HUES48 (cell line): ENCODE data around the gene RASA4B.
"Not testable (repeated sequence)": the region's sequence is repeated elsewhere in the genome, so short reads cannot be mapped to it uniquely, and the experiment has no call there.

Experiments used
- H3K27ac ChIP-seq: one replicate; pipeline ENCODE4 v1.7.0; 2013; ENCODE audit warnings: low read depth, low read length, inconsistent platforms
- H3K27me3 ChIP-seq: 2 replicates; pipeline ENCODE4 v1.6.1; 2013; ENCODE audit warnings: mild to moderate bottlenecking, low read length; ENCODE audit not compliant: control insufficient read depth, insufficient read depth
- H3K36me3 ChIP-seq: 2 replicates; pipeline ENCODE4 v1.6.1; 2013; ENCODE audit warnings: low read length; ENCODE audit not compliant: control insufficient read depth, insufficient read depth
- H3K4me1 ChIP-seq: 2 replicates; pipeline ENCODE4 v1.6.1; 2013; ENCODE audit warnings: mild to moderate bottlenecking, low read length; ENCODE audit not compliant: control insufficient read depth, insufficient read depth
- H3K4me3 ChIP-seq: 2 replicates; pipeline ENCODE4 v1.5.1; 2013; ENCODE audit warnings: mild to moderate bottlenecking, low read depth, low read length
- H3K9ac ChIP-seq: 2 replicates; pipeline ENCODE4 v1.6.1; 2013; ENCODE audit warnings: mild to moderate bottlenecking, low read depth, low read length, moderate library complexity
- H3K9me3 ChIP-seq: 2 replicates; pipeline ENCODE4 v1.6.1; 2013; ENCODE audit warnings: low read length; ENCODE audit not compliant: control insufficient read depth, insufficient read depth

RASA4B gene

DNA sequence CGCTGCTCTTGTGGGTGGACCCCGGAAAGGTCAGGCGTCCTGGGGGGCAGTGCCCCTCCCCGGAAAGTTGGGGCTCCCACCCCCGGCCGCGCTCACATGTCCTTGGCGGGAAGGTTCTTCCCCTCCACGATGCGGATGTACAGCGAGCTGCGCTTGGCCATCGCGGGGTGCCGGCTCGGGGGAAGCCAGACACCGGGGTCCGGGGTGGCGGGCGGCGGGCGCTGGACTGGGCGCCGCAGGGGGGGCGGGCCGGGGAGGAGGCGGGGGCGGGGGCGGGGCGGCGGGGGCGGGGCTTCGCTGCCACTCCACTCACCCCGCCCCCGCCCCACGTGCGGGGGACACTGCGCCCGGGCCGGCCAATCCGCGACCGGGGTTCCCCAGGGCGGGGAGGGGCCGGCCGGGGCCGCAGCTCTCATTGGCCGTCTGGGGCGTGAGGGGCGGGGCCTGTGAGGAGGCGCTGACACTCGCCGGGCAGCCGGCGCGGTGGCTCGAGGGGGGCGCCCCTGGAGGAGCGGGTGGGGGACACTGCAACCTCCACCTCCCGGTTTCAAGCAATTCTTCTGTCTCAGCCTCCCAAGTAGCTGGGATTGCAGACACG is at the start of gene RASA4B:
RASA4B (minus strand) TSS at position 228 of the 598 bp plus-strand sequence; CDS start at position 161, 67 bp downstream.
- not testable (repeated sequence) for H3K27me3 ChIP-seq, H3K9ac ChIP-seq, H3K9me3 ChIP-seq, H3K36me3 ChIP-seq, H3K4me3 ChIP-seq, H3K27ac ChIP-seq, H3K4me1 ChIP-seq

DNA sequence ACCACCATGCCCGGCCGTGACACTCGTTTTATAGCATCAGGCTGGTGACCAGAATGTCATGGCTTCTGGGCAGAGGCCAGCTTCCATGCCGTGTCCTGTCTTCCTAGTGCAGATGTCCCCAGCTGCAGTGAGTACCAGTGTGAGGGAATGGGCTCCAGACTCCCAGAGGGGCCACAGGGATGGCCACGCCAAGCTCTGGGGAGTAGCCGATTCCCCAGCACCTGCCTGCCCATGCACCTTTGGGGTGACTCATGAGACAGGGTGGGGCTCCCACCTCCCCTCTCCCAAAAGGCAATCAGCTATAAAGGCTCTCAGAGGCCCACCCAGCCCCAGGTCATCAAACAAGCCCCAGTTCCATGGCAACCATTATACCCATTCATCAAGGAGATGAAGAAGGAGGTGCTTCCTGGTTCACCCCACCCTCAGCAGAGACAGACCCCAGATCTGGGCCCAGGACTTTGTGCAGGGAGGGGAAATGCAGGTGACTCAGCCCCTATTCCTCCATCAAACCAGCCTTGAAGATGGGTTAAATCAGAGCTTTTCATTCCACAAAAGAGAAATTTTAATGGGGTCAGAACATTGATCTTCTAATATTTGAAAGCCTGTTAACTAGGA is 33.3 kb upstream of the RASA4B start, which contains the start of gene SPDYE2:
SPDYE2 (plus strand) TSS at position 419 of the 615 bp plus-strand sequence. CDS start 2,030 bp downstream, outside the sequence.
- H3K27me3 ChIP-seq, H3K9ac ChIP-seq, H3K4me1 ChIP-seq, H3K36me3 ChIP-seq, H3K27ac ChIP-seq, H3K9me3 ChIP-seq, H3K4me3 ChIP-seq: not testable (repeated sequence)

DNA sequence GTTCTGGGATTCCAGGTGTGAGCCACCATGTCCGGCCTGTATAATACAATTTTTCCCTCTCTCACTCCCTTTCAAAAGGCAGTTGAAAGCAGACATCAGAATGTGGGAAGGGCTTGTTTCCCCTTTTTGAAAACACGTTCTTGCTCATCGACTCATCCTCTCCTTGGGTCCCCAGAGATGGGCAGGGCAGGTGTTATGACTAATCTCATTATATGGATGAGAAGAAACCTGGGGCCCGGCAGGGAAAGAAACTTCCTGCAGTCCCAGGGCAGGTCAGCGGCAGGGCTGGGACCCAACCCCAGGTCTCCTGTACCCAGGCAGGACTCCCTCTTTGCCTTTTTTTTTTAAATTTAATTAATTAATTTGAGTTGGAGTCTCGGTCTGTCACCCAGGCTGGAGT is 28.8 kb upstream of the RASA4B start:
- H3K4me1 ChIP-seq, H3K36me3 ChIP-seq, H3K27me3 ChIP-seq, H3K9me3 ChIP-seq, H3K27ac ChIP-seq, H3K4me3 ChIP-seq, H3K9ac ChIP-seq: not testable (repeated sequence)

DNA sequence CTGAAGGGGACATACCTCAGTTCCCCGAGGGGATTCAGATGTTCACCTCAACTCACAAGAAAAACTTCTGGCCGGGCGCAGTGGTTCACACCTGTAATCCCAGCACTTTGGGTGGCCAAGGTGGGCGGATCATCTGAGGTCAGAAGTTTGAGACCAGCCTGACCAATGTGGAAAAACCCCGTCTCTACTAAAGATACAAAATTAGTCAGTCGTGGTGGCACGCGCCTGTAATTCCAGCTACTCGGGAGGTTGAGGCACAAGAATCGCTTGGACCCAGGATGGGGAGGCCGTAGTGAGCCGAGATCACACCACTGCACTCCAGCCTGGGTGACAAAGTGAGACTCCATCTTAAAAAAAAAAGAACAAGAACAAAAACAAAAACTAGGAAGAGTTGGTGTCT is 27.7 kb upstream of the RASA4B start:
- H3K4me3 ChIP-seq, H3K9me3 ChIP-seq, H3K27me3 ChIP-seq, H3K27ac ChIP-seq, H3K9ac ChIP-seq, H3K4me1 ChIP-seq, H3K36me3 ChIP-seq: not testable (repeated sequence)

DNA sequence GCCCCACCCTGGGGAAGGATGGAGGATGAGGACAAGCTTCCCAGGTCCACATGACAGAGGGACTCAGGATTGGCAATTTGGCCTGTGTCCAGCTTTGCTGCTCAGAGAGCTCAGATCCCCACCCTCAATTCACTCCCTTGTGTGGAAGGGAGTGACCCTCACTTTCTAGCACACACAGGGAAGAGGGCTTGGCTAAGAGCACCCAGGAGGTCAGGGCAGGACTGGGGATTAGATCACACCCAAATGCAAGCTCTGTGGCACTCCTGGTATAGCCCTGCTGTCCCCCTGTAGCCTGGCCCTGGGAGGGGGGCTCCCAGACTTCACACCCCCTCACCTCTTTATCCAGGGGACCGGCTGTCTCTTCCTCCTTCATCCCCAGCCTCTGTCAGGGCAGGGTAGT is 26.8 kb upstream of the RASA4B start:
- not testable (repeated sequence) for H3K4me3 ChIP-seq, H3K9me3 ChIP-seq, H3K27ac ChIP-seq, H3K36me3 ChIP-seq, H3K27me3 ChIP-seq, H3K4me1 ChIP-seq, H3K9ac ChIP-seq

DNA sequence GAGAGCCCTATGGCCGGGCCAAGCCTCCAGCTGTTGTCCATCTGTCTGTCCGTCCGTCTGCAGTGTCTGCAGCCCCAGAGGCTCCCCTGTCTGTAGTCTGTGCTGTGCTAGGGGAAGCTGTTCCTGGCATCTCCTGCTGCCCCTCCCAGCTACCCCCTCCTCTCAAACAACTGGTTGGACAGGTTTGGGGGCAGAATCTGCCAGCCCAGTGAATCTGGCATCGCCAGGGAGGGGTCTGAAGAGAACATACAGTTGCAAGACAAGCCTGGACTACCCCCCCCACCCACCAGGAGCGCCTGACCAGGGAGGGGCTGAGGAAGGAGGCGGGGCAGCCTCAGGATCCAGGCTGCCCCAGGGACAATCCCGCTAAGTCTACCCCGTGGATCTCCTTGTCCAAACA is 26.0 kb upstream of the RASA4B start, which contains the start of gene UPK3BL2:
UPK3BL2 (minus strand) TSS at position 101 of the 400 bp plus-strand sequence; CDS start at position 41, 60 bp downstream.
- not testable (repeated sequence) for H3K27me3 ChIP-seq, H3K36me3 ChIP-seq, H3K4me3 ChIP-seq, H3K9me3 ChIP-seq, H3K9ac ChIP-seq, H3K4me1 ChIP-seq, H3K27ac ChIP-seq

DNA sequence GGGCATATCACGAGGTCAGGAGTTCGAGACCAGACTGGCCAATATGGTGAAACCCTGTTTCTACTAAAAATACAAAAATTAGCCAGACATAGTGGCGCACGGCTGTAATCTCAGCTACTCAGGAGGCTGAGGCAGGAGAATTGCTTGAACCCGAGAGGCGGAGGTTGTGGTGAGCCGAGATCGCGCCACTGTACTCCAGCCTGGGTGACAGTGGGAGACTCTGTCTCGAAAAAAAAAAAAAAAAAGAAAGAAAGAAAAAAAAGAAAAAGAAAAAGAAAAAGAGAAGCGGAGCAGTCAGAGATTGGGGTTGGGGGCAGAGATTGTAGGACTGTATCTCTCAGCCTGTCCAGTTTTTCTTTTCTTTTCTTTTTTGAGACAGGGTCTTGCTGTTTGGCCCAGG is 25.2 kb upstream of the RASA4B start:
- H3K36me3 ChIP-seq, H3K4me3 ChIP-seq, H3K9me3 ChIP-seq, H3K27me3 ChIP-seq, H3K9ac ChIP-seq, H3K4me1 ChIP-seq, H3K27ac ChIP-seq: not testable (repeated sequence)

DNA sequence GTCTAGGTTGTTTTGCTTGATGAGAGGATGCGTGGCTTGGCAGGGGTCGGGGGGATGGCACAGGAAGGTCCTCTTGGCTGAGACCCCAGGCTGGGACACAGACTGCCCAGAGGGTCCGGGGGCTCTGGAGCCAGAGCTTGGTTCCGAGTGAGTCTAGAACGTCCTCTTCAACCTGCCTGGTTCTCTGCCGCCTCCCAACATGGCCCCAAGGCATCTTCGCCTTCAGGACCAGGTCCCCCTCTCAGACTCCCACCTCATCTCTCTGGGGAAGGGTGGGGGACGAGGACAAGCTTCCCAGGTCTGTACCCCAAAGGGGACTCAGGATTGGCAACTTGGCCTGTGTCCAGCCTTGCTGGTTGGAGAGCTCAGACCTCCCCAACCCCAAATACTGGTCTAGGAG is 24.5 kb upstream of the RASA4B start:
- H3K27ac ChIP-seq, H3K9me3 ChIP-seq, H3K36me3 ChIP-seq, H3K27me3 ChIP-seq, H3K4me1 ChIP-seq, H3K4me3 ChIP-seq, H3K9ac ChIP-seq: not testable (repeated sequence)

DNA sequence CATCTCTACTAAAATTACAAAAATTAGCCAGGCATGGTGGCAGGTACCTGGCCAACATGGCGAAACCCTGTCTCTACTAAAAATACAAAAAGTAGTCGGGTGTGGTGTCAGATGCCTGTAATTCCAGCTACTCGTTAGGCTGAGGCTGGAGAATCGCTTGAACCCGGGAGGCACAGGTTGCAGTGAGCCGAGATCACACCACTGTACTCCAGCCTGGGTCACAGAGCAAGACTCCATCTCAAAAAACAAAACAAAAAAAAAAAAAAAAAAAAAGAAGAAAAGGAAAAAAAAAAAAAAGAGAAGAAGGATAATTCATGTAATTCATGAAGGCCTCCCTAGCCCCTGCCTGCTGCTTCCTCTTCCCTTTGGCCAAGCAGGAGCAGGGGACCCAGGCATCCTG is 23.0 kb upstream of the RASA4B start:
- H3K4me1 ChIP-seq, H3K27me3 ChIP-seq, H3K27ac ChIP-seq, H3K9ac ChIP-seq, H3K9me3 ChIP-seq, H3K4me3 ChIP-seq, H3K36me3 ChIP-seq: not testable (repeated sequence)

DNA sequence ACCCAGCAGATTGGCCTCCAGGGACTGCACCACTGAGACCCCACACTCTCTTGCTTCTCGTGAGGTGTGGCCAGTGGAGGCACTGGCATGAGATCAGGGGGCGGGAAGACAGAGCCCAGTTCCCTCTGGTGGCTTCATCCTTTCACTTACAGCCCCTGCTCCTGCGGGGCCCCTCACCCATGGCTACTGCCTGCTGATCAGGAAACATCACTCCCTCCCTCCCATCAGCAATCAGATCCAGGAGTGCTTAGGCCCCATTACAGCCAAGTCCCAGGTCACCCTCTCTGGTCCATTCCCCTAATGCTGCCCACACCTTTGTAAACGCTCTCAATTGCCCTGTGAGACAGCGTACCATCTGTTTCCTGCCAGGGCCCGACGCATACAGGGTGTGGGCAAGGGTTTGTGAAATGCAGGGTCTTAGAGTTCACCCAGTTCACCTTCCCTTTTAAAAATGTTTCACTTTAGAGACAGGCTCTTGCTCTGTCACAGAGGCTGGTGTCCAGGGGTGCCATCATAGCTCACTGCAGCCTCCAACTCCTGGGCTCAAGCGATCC is 17.6 kb upstream of the RASA4B start:
- H3K27ac ChIP-seq, H3K4me1 ChIP-seq, H3K9ac ChIP-seq, H3K36me3 ChIP-seq, H3K9me3 ChIP-seq, H3K4me3 ChIP-seq, H3K27me3 ChIP-seq: not testable (repeated sequence)

DNA sequence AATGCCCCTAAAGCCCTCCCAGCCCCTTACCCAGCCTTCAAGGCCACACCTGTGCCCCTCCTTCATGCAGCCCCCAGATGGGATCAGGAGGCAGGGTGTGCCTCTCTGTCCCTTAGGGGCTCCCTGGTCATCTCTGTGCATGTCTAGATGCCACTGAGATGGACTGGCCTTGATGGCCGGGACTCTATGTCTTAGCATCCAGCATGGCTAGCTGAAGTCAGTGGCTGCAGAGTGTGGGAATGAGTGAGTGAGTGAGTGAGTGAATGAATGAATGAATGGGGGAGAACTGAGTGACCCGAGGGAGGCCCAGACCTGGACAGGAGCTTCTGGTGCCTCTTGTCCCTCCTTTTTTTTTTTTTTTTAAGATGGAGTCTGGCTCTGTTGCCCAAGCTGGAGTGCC is 14.6 kb upstream of the RASA4B start:
- H3K4me1 ChIP-seq, H3K4me3 ChIP-seq, H3K9ac ChIP-seq, H3K36me3 ChIP-seq, H3K27me3 ChIP-seq, H3K9me3 ChIP-seq, H3K27ac ChIP-seq: not testable (repeated sequence)
